Endothelial cell of umbilical vein (primary cell): ENCODE data around the gene PTER. TPM values are rescaled to one million over a fixed set of nuclear protein-coding genes. Genes with fewer than 3 reads are reported as not detected.

Experiments used
- BruUV-seq: library from RNA; stranded (reverse); fragments of 400-500 nt; replicated peaks from 2 replicates; lab custom pipeline; 2021; lab: Mats Ljungman, UMichigan
- CTCF ChIA-PET: fragments of 300-600, 350-600 bp; sonication (Branson Sonifier 250); formaldehyde crosslinking; loops from one replicate; lab custom pipeline; 2021; ENCODE audit warnings: antibody characterized with exemption, inconsistent platforms; lab: Charles Lee
- POLR2A ChIA-PET: fragments of 300-600, 350-600 bp; sonication (Branson Sonifier 250); formaldehyde crosslinking; loops from one replicate; lab custom pipeline; 2021; ENCODE audit warnings: antibody characterized with exemption, inconsistent platforms; lab: Charles Lee
- DNase-seq: peaks from one replicate; pipeline ENCODE4 v3.0.0-alpha.2; 2011; ENCODE audit warnings: low read depth, low spot score
- FAIRE-seq: peaks from 2 replicates; lab custom pipeline; 2011; peaks lifted over from hg19 to GRCh38; lab: Jason Lieb, UNC
- H2AFZ ChIP-seq: 2 replicates; pipeline ENCODE4 v1.6.0; 2012; ENCODE audit warnings: low read depth, low read length, control low read depth, inconsistent platforms
- H3K27ac ChIP-seq: 2 replicates; pipeline ENCODE4 v1.5.1; 2011; ENCODE audit warnings: low read depth, mild to moderate bottlenecking, control low read depth, low read length, moderate library complexity; ENCODE audit not compliant: insufficient read depth
- H3K27me3 ChIP-seq, 2 experiments: 2 replicates each; pipeline versions ENCODE4 v1.6.0 to v1.6.1; 2011; ENCODE audit warnings: low read length in 2 of 2, mixed read lengths in 1 of 2; ENCODE audit not compliant: control insufficient read depth in 2 of 2, insufficient read depth in 2 of 2
- H3K36me3 ChIP-seq, 2 experiments: 2 replicates in 1 of 2; 3 replicates in 1 of 2; pipeline ENCODE4 v1.5.1; 2011; ENCODE audit warnings: low read length in 2 of 2, mild to moderate bottlenecking in 1 of 2, moderate library complexity in 1 of 2; ENCODE audit not compliant: control insufficient read depth in 2 of 2, insufficient read depth in 2 of 2; ENCODE audit errors: extremely low read depth in 1 of 2
- H3K4me1 ChIP-seq: 3 replicates; pipeline ENCODE4 v1.5.1; 2011; ENCODE audit warnings: mild to moderate bottlenecking, low read length; ENCODE audit not compliant: control insufficient read depth, insufficient read depth; ENCODE audit errors: extremely low read depth
- H3K4me2 ChIP-seq: 2 replicates; pipeline ENCODE4 v1.6.1; 2011; ENCODE audit warnings: low read length, control low read depth, mixed read lengths; ENCODE audit not compliant: insufficient read depth
- H3K4me3 ChIP-seq, 3 experiments: fragments of 200-600 bp in 1 of 3; sonication (generic), shearing (Covaris generic) in 1 of 3; replicated peaks in 1 of 3; 2 replicates each; pipeline ENCODE4 v1.5.1; 2011 to 2016; ENCODE audit warnings: control low read depth in 3 of 3, low read length in 3 of 3, mild to moderate bottlenecking in 2 of 3, inconsistent platforms in 1 of 3, low read depth in 1 of 3, moderate library complexity in 1 of 3; ENCODE audit not compliant: insufficient read depth in 1 of 3
- H3K79me2 ChIP-seq: 2 replicates; pipeline ENCODE4 v1.6.0; 2012; ENCODE audit warnings: low read length, inconsistent platforms; ENCODE audit not compliant: control insufficient read depth, insufficient read depth
- H3K9ac ChIP-seq: replicated peaks from 2 replicates; pipeline ENCODE3; 2011; ENCODE audit warnings: low read length, control low read depth; ENCODE audit not compliant: insufficient read depth; ENCODE audit errors: extremely low read depth
- H3K9me1 ChIP-seq: replicated peaks from 3 replicates; pipeline ENCODE4 v1.6.0; 2011; ENCODE audit warnings: mild to moderate bottlenecking, low read length; ENCODE audit not compliant: control insufficient read depth, insufficient read depth; ENCODE audit errors: extremely low read depth
- H3K9me3 ChIP-seq: replicated peaks from 2 replicates; pipeline ENCODE4 v1.5.1; 2012; ENCODE audit warnings: low read length, inconsistent platforms; ENCODE audit not compliant: control insufficient read depth, insufficient read depth
- H4K20me1 ChIP-seq: replicated peaks from 2 replicates; pipeline ENCODE3; 2011; ENCODE audit warnings: mild to moderate bottlenecking, low read length; ENCODE audit not compliant: control insufficient read depth, insufficient read depth; ENCODE audit errors: extremely low read depth
- EZH2 ChIP-seq: IDR thresholded peaks from 2 replicates; pipeline ENCODE4 v1.6.1; 2012; ENCODE audit warnings: borderline replicate concordance, low read depth, mild to moderate bottlenecking, moderate library complexity, low read length, inconsistent platforms; ENCODE audit not compliant: severe bottlenecking
- FOS ChIP-seq: IDR thresholded peaks from 2 replicates; pipeline ENCODE4 v1.6.1; 2011; ENCODE audit warnings: mild to moderate bottlenecking, low read length, moderate library complexity, borderline replicate concordance; ENCODE audit not compliant: insufficient read depth
- POLR2A ChIP-seq: IDR thresholded peaks from 2 replicates; pipeline ENCODE4 v1.6.1; 2012; ENCODE audit warnings: low read depth, mild to moderate bottlenecking, control low read depth, low read length
- dilution Hi-C: fragments of 300-500 bp; cut with MboI; formaldehyde crosslinking; loops from one replicate; pipeline ENCODE4 v1.15.0; 2019; ENCODE audit warnings: low sequenced_read_pairs; ENCODE audit not compliant: extremely low pct_ligation_motif_present
- intact Hi-C: fragments of 100-400 bp; cut with micrococcal nuclease; formaldehyde crosslinking; loops from one replicate; pipeline ENCODE4 v1.10.0; 2022
- polyA plus RNA-seq, 4 experiments: library from polyadenylated mRNA; depleted of rRNA in 3 of 4; stranded (reverse) in 3 of 4; unstranded in 1 of 4; fragments of >200 nt; gene quantifications; 2 replicates each; pipeline versions ENCODE4 v1.2.1 to v1.2.3, GENCODE V29; 2011 to 2012; ENCODE audit warnings: missing spikeins in 1 of 4
- total RNA-seq: library from RNA; stranded (reverse); gene quantifications from 2 replicates; pipeline ENCODE4 v1.2.3, GENCODE V29; 2021

PTER gene
- total and polyA plus RNA-seq, 2 donors (not counting 3 experiments of a cell fraction or from before 2014, with no cell fraction given), result 1.6 to 4.6 TPM

DNA sequence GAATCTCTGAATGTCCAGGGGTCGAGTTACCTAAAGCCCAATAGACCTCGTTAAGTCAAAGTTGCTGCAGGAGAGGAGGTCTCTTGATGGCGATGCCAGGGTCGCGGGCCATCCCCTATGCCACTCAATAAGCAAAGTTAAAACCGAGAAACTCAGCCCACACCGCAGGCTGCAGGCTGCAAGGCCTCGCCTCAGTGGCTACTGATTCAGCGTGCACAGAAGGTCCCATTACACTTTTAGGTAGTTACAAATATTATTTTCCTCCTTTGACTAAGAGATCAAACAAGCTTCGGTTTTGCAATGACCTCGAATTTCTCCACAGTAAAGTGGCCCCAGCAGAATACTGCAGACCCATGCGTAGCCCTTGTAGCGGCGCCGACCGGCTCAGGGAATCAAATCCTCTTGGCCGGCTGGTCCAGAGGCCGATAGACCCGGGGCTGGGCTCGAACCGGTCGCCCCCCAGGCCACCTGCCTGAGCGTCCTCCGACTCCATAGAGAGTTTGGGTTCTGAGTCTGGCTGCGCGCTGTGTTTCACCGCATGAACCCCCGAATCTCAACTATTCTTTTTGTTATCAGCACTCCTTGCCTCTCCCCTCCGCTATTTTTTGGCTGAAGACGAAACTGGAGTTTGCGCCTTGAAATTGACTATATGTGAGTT lies 82.6 kb downstream of the PTER start:
- DNase-seq (no peak), FAIRE-seq (peak; percentile 8)
- no peaks in the 10 kb centered on the region for H3K79me2 ChIP-seq
- H3K36me3 ChIP-seq, result no peaks in the 10 kb centered on the region
- intact Hi-C loops (loop anchor here (5.0 kb wide), 1 partner anchor 617 kb away; no protein-coding TSS in a partner anchor), dilution Hi-C loops (no loop called here)
- no peak overlapping the region for H3K4me3 ChIP-seq
- TF ChIP-seq FOS, result no peak
- no peak overlapping the region for H2AFZ ChIP-seq
- H3K4me2 ChIP-seq, result no peak overlapping the region
- BruUV-seq, result no TSS peak
- ChIA-PET CTCF (interaction anchor here (0.7 to 3.2 kb wide), 7 partner anchors 16 to 640 kb away, joined by 3 to 32 read pairs (median 3); no protein-coding TSS in a partner anchor), POLR2A (no interaction called here)
- no peaks in the 10 kb centered on the region for H3K9me1 ChIP-seq
- no peaks in the 10 kb centered on the region for H3K9me3 ChIP-seq
- no peaks in the 10 kb centered on the region for H4K20me1 ChIP-seq
- H3K4me1 ChIP-seq, result peaks cover 12% of the 10 kb centered on the region
- H3K27ac ChIP-seq, result no peak overlapping the region
- peaks cover 37 to 65% of the 10 kb centered on the region in 2 experiments for H3K27me3 ChIP-seq
- H3K9ac ChIP-seq, result no peak overlapping the region

DNA sequence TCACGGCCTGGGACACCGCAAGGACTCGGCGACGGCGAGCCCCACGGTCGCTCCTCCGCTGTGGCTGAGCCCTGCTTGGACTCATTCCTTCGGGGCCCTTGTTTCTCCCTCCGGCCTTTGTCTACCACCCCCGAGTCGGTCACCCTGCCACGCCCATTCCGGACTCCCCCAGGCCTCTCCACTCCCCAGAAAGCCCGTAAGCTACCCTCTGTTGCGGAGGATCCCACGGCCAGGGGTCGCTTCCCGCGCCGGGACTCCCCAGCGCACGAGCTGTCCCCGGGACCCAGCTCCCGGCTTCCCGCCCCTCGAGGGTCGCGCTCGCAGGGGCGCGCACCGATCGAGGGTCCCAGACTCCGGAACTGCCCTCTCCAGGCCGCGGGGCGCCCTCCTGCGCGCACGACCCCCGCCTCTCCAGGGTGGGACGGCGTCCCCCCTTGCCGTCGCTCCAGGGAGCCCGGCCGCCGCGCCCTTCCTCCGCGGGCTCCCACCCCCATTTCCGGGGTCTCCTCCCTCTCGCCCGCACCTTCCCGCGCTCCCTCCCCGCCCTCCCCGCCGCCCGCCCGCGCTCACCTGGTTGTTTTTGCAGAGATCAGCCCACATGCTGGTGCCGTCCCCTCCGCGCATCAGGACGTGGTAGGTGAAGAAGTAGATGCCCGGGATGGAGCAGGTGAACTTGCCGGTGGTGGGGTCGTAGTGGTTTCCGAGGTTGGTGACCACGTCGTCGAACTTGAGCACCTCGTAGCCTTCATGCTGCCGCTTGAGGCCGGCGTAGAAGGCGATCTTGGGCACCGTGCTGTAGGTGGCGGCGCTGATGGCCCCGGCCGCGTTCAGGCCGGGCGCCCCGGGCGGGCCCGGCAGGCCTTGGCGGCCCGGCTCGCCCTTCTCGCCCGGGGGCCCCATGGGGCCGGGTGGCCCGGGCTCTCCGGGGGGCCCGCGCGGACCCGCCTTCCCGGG lies 83.4 kb downstream of the PTER start:
- CTCF ChIA-PET, result interaction anchor here (0.7 to 3.2 kb wide), 10 partner anchors 15 to 641 kb away, joined by 3 to 32 read pairs (median 4); partner anchors contain the start of gene PTER
- intact Hi-C loops (loop anchor here (2.0 to 5.0 kb wide), 2 partner anchors 257 to 618 kb away; no protein-coding TSS in a partner anchor), dilution Hi-C loops (no loop called here)
- POLR2A ChIA-PET, result no interaction called here
- H3K4me1 ChIP-seq, result peaks cover 12% of the 10 kb centered on the region
- peak overlapping the region; percentile 46 for H3K4me2 ChIP-seq
- no peaks in the 10 kb centered on the region for H3K79me2 ChIP-seq
- peaks cover 40 to 70% of the 10 kb centered on the region in 2 experiments for H3K27me3 ChIP-seq
- H4K20me1 ChIP-seq, result no peaks in the 10 kb centered on the region
- DNase-seq (no peak), FAIRE-seq (no peak)
- H3K36me3 ChIP-seq, result no peaks in the 10 kb centered on the region
- H3K9me1 ChIP-seq, result no peaks in the 10 kb centered on the region
- no peak overlapping the region for H3K27ac ChIP-seq
- H2AFZ ChIP-seq, result no peak overlapping the region
- no peaks in the 10 kb centered on the region for H3K9me3 ChIP-seq
- no peak overlapping the region for H3K9ac ChIP-seq
- peak overlapping the region in 1 of 3 experiments; percentile 25 for H3K4me3 ChIP-seq
- no peak for TF ChIP-seq POLR2A
- TF ChIP-seq EZH2, result peak; percentile 86
- BruUV-seq, result no TSS peak
